NB4 (cell line): ENCODE data around the gene PCDHGC5.

Experiments
- CTCF ChIP-seq: IDR thresholded peaks from one replicate; pipeline ENCODE4 v1.5.1; 2012; ENCODE audit warnings: low read depth, low read length
- MYC ChIP-seq: IDR thresholded peaks from 2 replicates; pipeline ENCODE4 v1.6.1; 2011; ENCODE audit warnings: low read depth, low read length
- POLR2A ChIP-seq: IDR thresholded peaks from 2 replicates; pipeline ENCODE4 v1.6.1; 2011; ENCODE audit warnings: mild to moderate bottlenecking; ENCODE audit not compliant: insufficient read length; ENCODE audit errors: extremely low read depth
- TF ChIP-seq, protein P1 (sequence below): IDR thresholded peaks from 2 replicates; pipeline ENCODE4 v1.6.1; 2011; ENCODE audit warnings: low read depth, low read length

- no peak for TF ChIP-seq CTCF
- TF ChIP-seq, protein P1, sequence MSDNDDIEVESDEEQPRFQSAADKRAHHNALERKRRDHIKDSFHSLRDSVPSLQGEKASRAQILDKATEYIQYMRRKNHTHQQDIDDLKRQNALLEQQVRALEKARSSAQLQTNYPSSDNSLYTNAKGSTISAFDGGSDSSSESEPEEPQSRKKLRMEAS: no peak
- TF ChIP-seq POLR2A: no peak
- no peak for TF ChIP-seq MYC
These were observed 18.7 kb downstream of the PCDHGC5 start for GRCh38 chr5:141507387-141508091.
